GM23338 (cell line): Measurements from ENCODE around the gene PTN.

Experiments used
- CREB1 ChIP-seq: fragments of 250-450 bp; sonication (Bioruptor Pico); IDR thresholded peaks from 2 replicates; pipeline ENCODE4 v1.5.0; 2020; ENCODE audit warnings: low read depth, mild to moderate bottlenecking, moderate library complexity
- CTCF ChIP-seq, 2 experiments: fragments of 200-600 bp in 1 of 2; sonication (generic) in 1 of 2; conservative IDR thresholded peaks; 2 replicates each; pipeline versions ENCODE4 v1.5.1 to v1.6.1; 2016 to 2017; ENCODE audit warnings: antibody characterized with exemption in 2 of 2, low read depth in 2 of 2, mild to moderate bottlenecking in 2 of 2, moderate library complexity in 1 of 2
- EZH2 ChIP-seq: fragments of 200-600 bp; sonication (generic); IDR thresholded peaks from one replicate; pipeline ENCODE4 v1.8.0; 2017; ENCODE audit warnings: antibody characterized with exemption, mild to moderate bottlenecking, low read depth; ENCODE audit not compliant: unreplicated experiment
- EZH2phosphoT487 ChIP-seq: fragments of 200-600 bp; sonication (generic); IDR thresholded peaks from one replicate; pipeline ENCODE4 v1.8.1; 2018; ENCODE audit warnings: antibody characterized with exemption; ENCODE audit not compliant: unreplicated experiment
- JUNB ChIP-seq: IDR thresholded peaks from one replicate; pipeline ENCODE4 v1.6.1; 2016; ENCODE audit warnings: antibody characterized with exemption; ENCODE audit not compliant: unreplicated experiment
- NANOG ChIP-seq: IDR thresholded peaks from 2 replicates; pipeline ENCODE4 v1.6.1; 2016; ENCODE audit warnings: antibody characterized with exemption, borderline replicate concordance
- POLR2AphosphoS5 ChIP-seq: IDR thresholded peaks from 2 replicates; pipeline ENCODE4 v1.6.1; 2016; ENCODE audit warnings: antibody characterized with exemption, low read depth
- REST ChIP-seq: IDR thresholded peaks from one replicate; pipeline ENCODE4 v1.6.1; 2018; ENCODE audit warnings: antibody characterized with exemption; ENCODE audit not compliant: unreplicated experiment
- STAT1 ChIP-seq: IDR thresholded peaks from one replicate; pipeline ENCODE4 v1.6.1; 2016; ENCODE audit warnings: antibody characterized with exemption; ENCODE audit not compliant: unreplicated experiment
- ZNF114 ChIP-seq: fragments of 250-450 bp; sonication (Bioruptor Pico); IDR thresholded peaks from 2 replicates; pipeline ENCODE4 v1.5.0; 2020; ENCODE audit warnings: mild to moderate bottlenecking, moderate library complexity
- ZNF331 ChIP-seq: fragments of 250-450 bp; sonication (Bioruptor Pico); IDR thresholded peaks from 2 replicates; pipeline ENCODE4 v1.5.0; 2020; ENCODE audit warnings: low read depth, mild to moderate bottlenecking, moderate library complexity
- TF ChIP-seq, protein P1 (sequence below): IDR thresholded peaks from 2 replicates; pipeline ENCODE4 v1.6.1; 2016; ENCODE audit warnings: antibody characterized with exemption
- TF ChIP-seq, protein P2 (sequence below): fragments of 250-450 bp; sonication (Bioruptor Pico); IDR thresholded peaks from 2 replicates; pipeline ENCODE4 v1.5.0; 2020; ENCODE audit warnings: mild to moderate bottlenecking, moderate library complexity

DNA sequence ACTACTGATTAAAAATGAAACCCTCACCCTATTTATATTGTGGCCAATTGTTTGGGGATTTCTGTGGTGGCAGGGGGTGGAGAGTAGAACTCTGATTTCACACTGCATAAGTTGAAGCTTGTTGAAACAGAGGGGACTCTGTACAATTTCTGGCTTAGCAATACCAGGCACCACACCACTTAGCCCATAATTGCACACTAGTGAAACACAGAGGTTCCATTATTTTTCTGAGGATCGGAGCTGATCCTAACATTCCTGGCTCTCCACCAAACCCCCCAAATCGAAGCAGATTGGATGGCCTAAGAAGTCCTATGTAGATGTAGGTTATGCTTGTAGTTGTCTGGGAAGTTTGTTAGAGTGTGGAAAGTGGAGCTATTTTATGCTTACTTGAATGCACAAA lies 47.0 kb downstream of the PTN start:
- TF ChIP-seq CTCF (conservative IDR thresholded peaks at IDR 0.05; ENCODE audit: low read depth in 2 of 2) (no peak), EZH2 (no peak), NANOG (no peak), JUNB (no peak), POLR2AphosphoS5 (no peak), REST (no peak), CREB1 (CRISPR knock-in tag) (no peak), EZH2phosphoT487 (no peak), STAT1 (no peak), ZNF114 (no peak), ZNF331 (no peak)
- TF ChIP-seq, protein P1, sequence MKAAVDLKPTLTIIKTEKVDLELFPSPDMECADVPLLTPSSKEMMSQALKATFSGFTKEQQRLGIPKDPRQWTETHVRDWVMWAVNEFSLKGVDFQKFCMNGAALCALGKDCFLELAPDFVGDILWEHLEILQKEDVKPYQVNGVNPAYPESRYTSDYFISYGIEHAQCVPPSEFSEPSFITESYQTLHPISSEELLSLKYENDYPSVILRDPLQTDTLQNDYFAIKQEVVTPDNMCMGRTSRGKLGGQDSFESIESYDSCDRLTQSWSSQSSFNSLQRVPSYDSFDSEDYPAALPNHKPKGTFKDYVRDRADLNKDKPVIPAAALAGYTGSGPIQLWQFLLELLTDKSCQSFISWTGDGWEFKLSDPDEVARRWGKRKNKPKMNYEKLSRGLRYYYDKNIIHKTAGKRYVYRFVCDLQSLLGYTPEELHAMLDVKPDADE: no peak
- TF ChIP-seq, protein P2, sequence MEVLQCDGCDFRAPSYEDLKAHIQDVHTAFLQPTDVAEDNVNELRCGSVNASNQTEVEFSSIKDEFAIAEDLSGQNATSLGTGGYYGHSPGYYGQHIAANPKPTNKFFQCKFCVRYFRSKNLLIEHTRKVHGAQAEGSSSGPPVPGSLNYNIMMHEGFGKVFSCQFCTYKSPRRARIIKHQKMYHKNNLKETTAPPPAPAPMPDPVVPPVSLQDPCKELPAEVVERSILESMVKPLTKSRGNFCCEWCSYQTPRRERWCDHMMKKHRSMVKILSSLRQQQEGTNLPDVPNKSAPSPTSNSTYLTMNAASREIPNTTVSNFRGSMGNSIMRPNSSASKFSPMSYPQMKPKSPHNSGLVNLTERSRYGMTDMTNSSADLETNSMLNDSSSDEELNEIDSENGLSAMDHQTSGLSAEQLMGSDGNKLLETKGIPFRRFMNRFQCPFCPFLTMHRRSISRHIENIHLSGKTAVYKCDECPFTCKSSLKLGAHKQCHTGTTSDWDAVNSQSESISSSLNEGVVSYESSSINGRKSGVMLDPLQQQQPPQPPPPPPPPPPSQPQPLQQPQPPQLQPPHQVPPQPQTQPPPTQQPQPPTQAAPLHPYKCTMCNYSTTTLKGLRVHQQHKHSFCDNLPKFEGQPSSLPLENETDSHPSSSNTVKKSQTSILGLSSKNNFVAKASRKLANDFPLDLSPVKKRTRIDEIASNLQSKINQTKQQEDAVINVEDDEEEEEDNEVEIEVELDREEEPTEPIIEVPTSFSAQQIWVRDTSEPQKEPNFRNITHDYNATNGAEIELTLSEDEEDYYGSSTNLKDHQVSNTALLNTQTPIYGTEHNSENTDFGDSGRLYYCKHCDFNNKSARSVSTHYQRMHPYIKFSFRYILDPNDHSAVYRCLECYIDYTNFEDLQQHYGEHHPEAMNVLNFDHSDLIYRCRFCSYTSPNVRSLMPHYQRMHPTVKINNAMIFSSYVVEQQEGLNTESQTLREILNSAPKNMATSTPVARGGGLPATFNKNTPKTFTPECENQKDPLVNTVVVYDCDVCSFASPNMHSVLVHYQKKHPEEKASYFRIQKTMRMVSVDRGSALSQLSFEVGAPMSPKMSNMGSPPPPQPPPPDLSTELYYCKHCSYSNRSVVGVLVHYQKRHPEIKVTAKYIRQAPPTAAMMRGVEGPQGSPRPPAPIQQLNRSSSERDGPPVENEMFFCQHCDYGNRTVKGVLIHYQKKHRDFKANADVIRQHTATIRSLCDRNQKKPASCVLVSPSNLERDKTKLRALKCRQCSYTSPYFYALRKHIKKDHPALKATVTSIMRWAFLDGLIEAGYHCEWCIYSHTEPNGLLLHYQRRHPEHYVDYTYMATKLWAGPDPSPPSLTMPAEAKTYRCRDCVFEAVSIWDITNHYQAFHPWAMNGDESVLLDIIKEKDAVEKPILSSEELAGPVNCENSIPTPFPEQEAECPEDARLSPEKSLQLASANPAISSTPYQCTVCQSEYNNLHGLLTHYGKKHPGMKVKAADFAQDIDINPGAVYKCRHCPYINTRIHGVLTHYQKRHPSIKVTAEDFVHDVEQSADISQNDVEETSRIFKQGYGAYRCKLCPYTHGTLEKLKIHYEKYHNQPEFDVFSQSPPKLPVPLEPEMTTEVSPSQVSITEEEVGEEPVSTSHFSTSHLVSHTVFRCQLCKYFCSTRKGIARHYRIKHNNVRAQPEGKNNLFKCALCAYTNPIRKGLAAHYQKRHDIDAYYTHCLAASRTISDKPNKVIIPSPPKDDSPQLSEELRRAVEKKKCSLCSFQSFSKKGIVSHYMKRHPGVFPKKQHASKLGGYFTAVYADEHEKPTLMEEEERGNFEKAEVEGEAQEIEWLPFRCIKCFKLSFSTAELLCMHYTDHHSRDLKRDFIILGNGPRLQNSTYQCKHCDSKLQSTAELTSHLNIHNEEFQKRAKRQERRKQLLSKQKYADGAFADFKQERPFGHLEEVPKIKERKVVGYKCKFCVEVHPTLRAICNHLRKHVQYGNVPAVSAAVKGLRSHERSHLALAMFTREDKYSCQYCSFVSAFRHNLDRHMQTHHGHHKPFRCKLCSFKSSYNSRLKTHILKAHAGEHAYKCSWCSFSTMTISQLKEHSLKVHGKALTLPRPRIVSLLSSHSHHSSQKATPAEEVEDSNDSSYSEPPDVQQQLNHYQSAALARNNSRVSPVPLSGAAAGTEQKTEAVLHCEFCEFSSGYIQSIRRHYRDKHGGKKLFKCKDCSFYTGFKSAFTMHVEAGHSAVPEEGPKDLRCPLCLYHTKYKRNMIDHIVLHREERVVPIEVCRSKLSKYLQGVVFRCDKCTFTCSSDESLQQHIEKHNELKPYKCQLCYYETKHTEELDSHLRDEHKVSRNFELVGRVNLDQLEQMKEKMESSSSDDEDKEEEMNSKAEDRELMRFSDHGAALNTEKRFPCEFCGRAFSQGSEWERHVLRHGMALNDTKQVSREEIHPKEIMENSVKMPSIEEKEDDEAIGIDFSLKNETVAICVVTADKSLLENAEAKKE: no peak
